ENCODE data around the gene RPS6KB2.
"Not testable (repeated sequence)": the region's sequence is repeated elsewhere in the genome, so short reads cannot be mapped to it uniquely, and the experiment has no call there.

RPS6KB2 gene

DNA sequence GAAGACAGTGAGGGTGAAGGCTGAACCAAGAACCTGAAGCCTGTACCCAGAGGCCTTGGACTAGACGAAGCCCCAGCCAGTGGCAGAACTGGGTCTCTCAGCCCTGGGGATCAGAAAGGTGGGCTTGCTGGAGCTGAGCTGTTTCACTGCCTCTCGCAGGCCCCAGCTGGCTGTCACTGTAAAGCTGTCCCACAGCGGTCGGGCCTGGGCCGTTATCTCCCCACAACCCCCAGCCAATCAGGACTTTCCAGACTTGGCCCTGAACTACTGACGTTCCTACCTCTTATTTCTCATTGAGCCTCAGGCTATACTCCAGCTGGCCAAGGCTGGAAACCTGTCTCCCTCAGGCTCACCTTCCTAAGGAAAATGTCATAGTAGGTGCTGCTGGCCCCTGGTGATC lies 30.8 kb upstream of the RPS6KB2 start:
- DNase-seq (ENCODE audit: low read depth in 1 of 2, low spot score in 1 of 2): no peak

GRCh38 chr11:67397986-67398660 lies 30.2 kb upstream of the RPS6KB2 start:
- no peak for DNase-seq (ENCODE audit: low read depth in 1 of 2, low spot score in 1 of 2)

DNA sequence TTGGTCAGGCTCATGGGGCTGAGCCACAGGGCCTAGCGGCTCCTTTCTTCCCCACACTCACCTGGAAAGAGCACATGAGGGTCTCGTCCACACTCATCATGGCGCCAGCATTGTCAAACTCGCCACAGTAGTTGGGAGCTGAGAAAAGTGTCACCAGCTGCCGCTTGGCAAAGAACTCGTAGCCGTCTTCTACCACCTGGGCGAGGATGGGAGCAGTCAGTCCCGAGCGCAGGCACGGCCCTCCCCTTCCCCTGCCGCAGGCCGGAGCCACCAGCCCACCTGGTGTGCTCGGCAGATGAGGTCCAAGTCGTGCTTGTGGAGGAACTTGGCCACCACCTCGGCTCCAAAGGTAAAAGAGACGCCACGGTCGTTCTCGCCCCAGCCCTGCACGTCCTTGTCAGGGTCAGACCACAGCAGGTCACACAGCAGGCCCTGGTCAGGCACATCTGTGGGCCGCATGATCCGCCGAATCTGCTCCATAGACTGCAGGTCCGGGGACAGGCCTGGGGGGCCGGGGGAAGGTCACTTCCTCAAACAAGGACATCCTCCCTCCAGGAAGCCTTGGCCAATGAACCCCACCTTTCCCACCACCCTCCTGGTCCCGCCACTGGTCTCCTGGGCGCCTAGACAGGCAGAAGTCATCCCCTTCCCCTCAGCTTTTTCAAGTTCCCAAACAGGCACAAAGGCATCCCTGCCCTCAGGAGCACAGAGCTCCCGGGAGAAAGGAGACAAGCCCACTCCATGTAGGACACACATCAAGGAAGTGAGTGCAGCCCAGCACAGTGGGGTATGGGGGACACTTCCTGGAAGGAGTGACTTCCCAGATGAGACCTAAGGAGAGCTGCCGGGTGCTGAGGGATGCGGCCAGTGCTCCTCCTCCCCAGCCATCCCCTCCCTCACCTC lies 29.4 kb upstream of the RPS6KB2 start:
- no peak for DNase-seq (ENCODE audit: low read depth in 1 of 2, low spot score in 1 of 2)

GRCh38 chr11:67400251-67400941 lies 27.9 kb upstream of the RPS6KB2 start:
- no peak for DNase-seq (ENCODE audit: low read depth in 1 of 2, low spot score in 1 of 2)

DNA sequence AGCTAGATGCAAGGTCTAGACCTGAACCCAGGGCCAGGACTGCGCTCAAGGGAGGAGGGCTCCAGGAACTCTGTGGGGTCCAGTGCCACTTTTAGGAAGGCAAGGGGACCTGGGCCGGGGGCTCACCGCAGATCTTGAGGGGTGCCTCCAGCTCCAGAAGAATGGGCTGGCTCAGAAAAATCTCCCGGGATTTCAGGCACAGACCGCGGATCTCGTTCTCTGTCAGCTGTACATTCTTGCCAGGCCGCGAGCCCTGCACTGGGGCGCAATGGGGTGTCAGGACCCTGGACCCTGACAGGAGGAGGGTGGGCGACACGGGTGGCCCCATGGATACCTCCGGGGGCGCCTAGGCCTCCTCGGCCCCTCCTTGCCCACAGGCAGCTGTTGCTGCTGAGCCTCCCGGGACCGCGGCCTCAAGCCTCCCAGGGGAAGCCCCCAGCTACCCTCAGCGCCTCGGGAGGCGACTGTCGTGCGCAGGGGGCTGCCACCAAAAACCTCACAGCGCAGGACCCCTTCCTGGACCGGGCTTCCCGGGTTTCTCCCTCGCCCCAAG lies 27.3 kb upstream of the RPS6KB2 start:
- no peak for DNase-seq (ENCODE audit: low read depth in 1 of 2, low spot score in 1 of 2)

- peak; percentile 90 to 91 for DNase-seq (ENCODE audit: low read depth in 1 of 2, low spot score in 1 of 2)
These were observed 26.7 kb upstream of the RPS6KB2 start, which contains the start of gene PPP1CA for GRCh38 chr11:67401495-67402191. PPP1CA (minus strand) TSS chr11:67401858; CDS start chr11:67401782, 76 bp downstream.

DNA sequence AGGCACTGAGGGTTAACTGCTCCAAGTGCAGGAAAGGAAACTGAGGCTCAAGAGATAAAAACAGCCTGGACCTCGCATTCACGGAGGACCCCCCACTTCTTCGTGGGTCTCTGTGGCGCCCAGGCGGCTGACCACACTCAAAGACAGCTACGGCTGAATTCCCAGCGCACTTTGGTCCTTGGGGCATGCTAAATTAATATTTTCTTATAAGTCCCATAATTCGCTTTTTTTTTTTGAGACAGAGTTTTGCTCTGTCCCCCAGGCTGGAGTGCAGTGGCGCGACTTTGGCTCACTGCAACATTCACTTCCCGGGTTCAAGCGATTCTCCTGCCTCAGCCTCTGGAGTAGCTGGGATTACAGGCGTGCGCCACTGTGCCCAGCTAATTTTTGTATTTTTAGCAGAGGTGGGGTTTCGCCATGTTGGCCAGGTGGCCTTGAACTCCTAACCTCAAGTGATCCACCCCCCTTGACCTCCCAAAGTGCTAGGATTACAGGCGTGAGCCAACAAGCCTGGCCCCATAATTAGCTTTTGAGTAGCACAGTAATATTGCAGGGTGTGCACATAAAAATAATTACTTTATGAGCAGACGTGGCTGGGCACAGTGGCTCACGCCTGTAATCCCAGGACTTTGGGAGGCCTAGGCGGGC lies 26.0 kb upstream of the RPS6KB2 start:
- DNase-seq (ENCODE audit: low read depth in 1 of 2, low spot score in 1 of 2): not testable (repeated sequence)

DNA sequence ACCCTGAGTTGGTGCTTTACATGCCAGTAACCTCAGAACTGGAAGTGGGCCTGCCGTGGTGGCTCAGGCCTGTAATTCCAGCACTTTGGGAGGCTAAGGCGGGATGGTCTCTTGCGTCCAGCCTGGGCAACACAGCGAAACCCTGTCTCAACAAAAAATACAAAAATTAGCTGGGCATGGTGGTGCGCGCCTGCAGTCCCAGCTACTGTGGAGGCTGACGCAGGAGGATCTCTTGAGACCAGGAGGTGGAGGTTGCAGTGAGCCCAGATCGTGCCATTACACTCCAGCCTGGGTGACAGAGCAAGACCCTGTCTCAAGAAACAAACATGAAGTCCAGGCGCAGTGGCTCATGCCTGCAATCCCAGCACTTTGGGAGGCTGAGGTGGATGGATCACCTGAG lies 25.2 kb upstream of the RPS6KB2 start:
- not testable (repeated sequence) for DNase-seq (ENCODE audit: low read depth in 1 of 2, low spot score in 1 of 2)

DNA sequence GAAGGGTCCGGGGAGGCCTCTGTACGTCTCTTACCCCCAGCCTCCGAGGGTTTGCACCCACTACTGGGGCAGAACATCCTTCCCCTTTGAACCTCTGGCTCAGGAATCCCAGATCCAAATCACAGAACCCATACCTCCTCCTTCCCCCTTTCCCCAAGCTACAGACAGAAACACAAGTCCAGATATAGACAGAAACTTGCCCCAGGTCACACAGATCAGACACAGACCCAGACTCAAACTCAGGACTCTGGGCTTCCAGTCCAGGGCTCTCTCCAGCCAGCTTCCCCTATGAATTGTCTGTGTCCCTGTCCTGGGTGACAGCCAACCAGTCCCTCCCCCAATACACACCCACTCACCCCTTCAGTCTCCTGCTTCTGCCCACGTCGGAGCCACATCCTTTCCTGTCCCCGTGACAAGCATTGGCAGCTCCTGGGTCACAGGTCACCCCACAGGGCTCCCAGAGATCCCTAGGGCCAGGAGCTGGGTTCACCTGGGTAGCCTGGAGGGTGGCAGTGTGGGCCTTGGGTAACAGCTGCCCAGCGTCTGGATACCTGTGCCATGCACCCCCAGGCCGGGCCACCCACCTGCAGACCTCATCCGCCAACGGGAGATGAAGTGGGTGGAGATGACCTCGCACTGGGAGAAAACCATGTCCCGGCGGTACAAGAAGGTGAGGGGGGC lies 23.6 kb upstream of the RPS6KB2 start:
- no peak for DNase-seq (ENCODE audit: low read depth in 1 of 2, low spot score in 1 of 2)

- DNase-seq (ENCODE audit: low read depth in 1 of 2, low spot score in 1 of 2): no peak
These were observed 23.1 kb upstream of the RPS6KB2 start for GRCh38 chr11:67405196-67405567.

DNA sequence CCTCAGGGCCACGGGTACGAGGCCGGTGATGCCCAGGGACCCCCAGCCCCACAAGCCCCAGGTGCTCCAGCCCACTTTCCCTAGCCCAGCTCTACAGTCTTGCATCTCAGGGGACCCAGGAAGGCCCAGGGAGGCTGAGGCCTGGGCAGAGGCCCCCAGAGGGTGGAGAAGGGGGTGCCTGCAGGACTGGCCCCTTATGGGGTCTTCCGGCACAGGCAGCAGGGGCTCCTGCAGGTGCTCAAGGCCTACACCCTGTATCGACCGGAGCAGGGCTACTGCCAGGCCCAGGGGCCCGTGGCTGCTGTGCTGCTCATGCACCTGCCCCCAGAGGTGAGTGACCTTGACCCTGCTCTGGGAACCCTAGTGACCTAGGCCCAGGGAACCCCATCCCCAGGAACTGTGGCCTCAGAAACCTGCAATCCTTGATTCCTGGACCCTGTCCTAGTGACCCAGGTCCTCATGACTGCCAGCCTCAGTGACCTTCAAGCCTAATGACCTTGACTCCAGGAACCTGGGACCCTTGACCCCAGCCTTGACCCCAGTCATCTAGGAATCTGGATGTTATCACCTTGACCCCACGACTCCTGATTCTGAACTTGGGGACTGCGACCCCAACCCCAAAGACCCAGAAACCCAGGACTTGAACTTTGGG lies 22.5 kb upstream of the RPS6KB2 start:
- no peak for DNase-seq (ENCODE audit: low read depth in 1 of 2, low spot score in 1 of 2)

GRCh38 chr11:67406420-67406968 lies 21.8 kb upstream of the RPS6KB2 start:
- DNase-seq (ENCODE audit: low read depth in 1 of 2, low spot score in 1 of 2): no peak

DNA sequence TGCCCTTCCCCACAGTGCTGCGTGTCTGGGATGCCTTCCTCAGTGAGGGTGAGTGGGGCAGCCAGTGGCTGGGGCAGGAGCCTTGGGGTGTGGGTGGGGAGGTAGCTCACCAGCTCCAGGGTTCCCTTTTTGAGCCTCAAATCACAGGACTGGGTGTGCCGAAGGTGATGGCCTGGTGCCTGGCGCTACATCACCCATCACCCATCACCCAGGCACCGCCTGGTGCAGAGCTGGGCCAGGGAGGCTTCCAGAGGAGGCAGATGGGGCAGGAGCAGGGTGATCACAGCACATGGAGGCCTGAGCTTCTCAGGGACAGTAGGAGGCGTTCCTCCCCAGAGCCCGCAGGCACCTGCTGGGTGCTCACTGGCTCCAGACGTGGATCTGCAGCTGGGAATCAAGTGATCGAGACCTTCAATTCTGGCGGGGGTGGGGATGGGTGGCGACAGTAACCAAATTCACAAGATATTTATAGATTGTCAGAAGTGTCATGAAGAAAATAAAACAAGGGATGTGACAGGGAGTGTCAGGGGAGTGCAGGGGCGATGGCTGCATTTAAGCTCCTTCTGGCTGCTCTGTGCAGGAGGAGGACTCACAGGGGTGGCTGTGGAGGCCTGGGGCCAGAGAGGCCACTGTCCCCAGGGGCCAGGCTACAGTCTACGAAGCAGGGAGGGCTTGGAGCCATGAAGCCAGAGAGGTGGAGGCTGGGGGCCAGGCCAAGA lies 21.2 kb upstream of the RPS6KB2 start:
- DNase-seq (ENCODE audit: low read depth in 1 of 2, low spot score in 1 of 2): no peak

DNA sequence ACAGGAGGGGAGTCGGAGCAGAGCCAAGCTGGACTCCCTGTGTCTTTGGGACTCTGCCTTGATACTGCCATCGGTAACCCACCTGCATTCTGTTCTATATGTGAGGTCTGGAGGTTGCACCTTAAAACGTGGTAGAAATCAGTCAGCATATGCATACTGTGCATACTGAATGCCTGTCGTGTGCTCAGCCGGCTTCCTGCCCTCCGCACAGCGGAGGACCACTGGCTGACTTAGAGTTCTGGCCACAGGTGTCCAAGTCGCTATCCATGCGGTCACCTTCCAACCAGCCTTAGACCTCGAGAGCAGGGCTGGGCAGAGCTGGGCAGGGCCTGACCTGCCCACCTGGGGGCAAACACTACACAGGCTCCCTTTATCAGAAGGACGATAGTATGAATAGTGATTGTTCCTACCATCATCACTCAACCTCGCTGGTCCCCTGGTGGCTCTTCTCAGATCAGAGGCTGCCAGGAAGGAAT lies 20.6 kb upstream of the RPS6KB2 start:
- DNase-seq (ENCODE audit: low read depth in 1 of 2, low spot score in 1 of 2): no peak

GRCh38 chr11:67408437-67409200 lies 19.7 kb upstream of the RPS6KB2 start:
- DNase-seq (ENCODE audit: low read depth in 1 of 2, low spot score in 1 of 2): no peak

- peak in 1 of 2 donors; percentile 56 for DNase-seq (ENCODE audit: low read depth in 1 of 2, low spot score in 1 of 2)
These were observed 19.0 kb upstream of the RPS6KB2 start for GRCh38 chr11:67409261-67409666.

DNA sequence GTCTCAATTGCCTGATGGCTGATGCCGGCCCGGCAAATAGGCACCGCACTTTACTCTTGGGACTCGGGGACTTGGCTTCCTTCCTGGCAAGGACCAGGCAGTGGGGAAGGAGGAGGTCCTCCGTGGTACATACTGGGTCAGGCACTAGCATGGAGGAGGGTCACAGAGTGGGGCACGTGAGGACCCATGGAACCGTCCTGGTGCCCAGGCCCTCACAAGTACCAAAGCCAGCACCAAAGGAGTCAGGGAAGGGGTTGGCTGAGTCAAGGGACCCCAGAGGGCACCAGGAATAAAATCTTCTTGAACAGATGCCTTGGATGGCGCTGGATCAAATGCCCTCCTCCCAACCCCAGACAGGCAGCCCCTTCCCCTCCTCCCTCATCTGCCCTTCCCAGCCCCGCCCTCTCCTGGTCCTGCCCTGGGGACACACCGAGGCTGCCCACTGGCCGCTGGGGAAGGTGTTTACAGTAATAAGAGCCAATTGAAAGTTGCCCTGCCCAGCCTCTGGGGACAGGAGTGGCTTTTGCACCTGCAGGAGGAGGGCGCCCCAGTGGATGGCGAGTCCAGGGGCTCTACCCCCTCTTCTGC lies 18.4 kb upstream of the RPS6KB2 start:
- no peak for DNase-seq (ENCODE audit: low read depth in 1 of 2, low spot score in 1 of 2)

Measured in stimulated activated CD4-positive, alpha-beta T cell treated with anti-CD3 and anti-CD28 coated beads, Interleukin-15, amount 100 ng/mL, for 1 hour (primary cell).